Endothelial cell of umbilical vein (primary cell): ENCODE measurements around the gene TACR1.

Experiments used
- EZH2 ChIP-seq: IDR thresholded peaks from 2 replicates; pipeline ENCODE4 v1.6.1; 2012; ENCODE audit warnings: borderline replicate concordance, low read depth, mild to moderate bottlenecking, moderate library complexity, low read length, inconsistent platforms; ENCODE audit not compliant: severe bottlenecking
- FOS ChIP-seq: IDR thresholded peaks from 2 replicates; pipeline ENCODE4 v1.6.1; 2011; ENCODE audit warnings: mild to moderate bottlenecking, low read length, moderate library complexity, borderline replicate concordance; ENCODE audit not compliant: insufficient read depth
- MAX ChIP-seq: IDR thresholded peaks from 2 replicates; pipeline ENCODE4 v1.6.1; 2011; ENCODE audit not compliant: insufficient read depth, insufficient read length

GRCh38 chr2:75194184-75194868 is 5.0 kb downstream of the TACR1 start:
- no peak for TF ChIP-seq EZH2
- no peak for TF ChIP-seq FOS
- no peak for TF ChIP-seq MAX
